HG03575 (cell line): ENCODE measurements around the gene MTX2.
A peak's percentile ranks its signal among the peaks of the same experiment; 100 is the strongest.

ENCODE experiments used
- ATAC-seq: cut with Tn5 transposase; IDR thresholded peaks from one replicate; pipeline ENCODE4 v1.9.1; 2021; ENCODE audit not compliant: unreplicated experiment, insufficient number of reproducible peaks, low FRiP score; ENCODE audit errors: extremely low read depth

MTX2 gene

DNA sequence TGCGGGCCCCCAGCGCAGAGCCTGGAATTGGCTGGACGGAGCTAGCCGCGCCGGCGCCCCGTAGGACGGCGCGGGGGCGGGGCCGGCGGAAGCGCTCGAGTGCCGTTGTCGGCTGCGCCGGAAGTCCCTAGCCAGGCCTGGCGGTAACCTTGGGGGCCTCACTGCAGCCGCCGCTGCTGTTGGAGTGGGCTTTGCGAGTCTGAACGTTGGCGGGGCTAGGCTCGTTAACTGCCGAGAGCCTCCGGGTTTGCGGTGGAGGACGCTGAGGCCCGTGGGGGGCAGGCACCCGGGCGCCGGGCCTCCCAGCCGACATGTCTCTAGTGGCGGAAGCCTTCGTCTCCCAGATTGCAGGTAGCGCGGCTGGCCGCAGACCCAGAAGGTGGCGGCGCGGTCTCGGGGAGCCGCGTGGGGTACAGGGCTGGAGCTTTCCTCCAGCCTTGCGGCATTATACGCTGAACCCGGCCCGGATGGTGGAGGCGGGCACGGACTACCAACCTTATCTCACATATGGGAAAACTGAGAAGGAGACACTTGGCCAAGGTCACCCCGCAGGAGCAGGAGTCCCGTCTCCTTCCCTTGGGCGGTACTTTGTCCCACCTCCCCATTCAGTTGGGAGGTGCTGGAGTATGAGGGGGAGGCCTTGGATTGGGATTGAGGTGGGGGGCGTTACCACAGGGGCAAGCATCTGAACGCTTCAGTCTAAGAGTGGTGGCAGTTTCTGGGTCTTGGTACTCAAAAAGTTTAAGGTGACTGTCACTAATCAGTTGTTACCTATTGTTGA, at the start of gene MTX2:
TSS of gene MTX2 (plus strand) at position 124 of the 781 bp plus-strand sequence. CDS start at position 312, 188 bp downstream.
- peak; percentile 53 for ATAC-seq

DNA sequence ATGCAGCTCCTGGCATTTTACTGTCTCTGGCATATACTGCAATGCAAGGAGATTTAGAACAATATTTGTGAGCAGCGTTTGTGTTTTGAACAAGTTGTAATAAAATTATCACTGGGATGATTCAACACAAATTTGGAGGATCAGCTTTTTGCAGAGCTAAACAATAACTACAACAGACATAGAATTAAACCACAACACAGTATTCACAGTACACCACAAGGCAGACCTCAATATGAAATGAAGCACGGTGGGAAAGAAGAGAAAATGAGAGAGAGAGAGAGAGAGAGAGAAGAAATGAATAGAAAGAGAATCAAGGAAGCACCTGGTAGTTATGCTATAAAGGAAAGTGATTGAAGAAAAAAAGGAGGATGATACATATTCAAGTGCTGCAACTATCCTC, 41.4 kb upstream of the MTX2 start:
- ATAC-seq = no peak

GRCh38 chr2:176234156-176234555, 35.1 kb upstream of the MTX2 start:
- ATAC-seq = no peak

GRCh38 chr2:176234940-176235339, 34.3 kb upstream of the MTX2 start:
- ATAC-seq = no peak

DNA sequence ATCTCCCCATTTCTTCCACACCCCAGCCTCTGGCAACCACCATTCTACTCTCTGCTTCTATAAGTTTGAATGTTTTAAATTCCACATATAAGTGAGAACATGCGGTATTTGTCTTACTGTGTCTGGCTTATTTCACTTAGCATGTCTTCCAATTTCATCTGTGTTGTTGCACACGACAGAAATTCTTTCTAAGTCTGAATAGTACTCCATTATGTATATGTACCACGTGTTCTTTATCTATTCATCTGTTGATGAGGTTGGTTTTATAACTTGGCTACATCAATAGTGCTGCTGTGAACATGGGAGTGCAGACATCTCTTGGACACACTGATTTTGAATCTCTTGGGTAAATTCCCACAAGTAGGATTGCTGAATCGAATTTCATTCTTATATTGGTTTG, 31.8 kb upstream of the MTX2 start:
- ATAC-seq = no peak

DNA sequence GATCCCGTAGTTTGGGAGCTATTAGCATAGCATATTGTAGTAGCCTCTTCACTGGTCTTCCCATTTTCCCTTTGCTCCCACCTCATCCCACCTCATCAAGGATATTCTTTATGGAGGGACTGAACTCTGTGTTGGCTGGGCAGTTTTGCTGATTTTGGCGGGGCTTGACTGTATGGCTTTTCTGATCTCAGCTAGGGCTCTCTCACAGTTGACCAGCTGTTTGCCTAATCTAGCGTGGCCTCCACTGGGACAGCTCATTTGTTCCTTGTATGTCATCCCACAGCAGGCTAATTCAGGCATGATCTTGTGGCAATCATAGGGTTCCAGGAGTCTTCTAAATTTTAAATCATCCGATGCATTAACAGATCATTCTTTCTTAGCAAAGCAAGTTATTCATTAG, 30.2 kb upstream of the MTX2 start:
- no peak for ATAC-seq

GRCh38 chr2:176240301-176240700, 28.9 kb upstream of the MTX2 start:
- ATAC-seq = no peak

DNA sequence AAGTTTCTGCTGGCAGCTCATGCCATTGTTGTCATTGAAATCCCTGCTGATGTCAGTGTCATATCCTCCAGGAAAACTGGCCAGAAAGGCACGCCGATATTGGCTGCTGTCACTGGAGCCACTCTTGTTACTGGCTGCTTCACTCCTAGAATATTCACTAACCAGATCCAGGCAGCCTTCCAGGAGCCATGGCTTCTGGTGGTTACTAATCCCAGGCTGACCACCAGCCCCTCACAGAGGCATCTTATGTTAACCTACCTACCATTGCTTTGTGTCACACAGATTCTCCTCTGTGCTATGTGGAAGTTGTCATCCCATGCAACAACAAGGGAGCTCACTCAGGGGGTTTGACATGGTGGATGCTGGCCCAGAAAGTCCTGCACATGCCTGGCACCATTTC, 27.0 kb upstream of the MTX2 start:
- no peak for ATAC-seq

GRCh38 chr2:176246331-176246730, 22.9 kb upstream of the MTX2 start:
- no peak for ATAC-seq

GRCh38 chr2:176247859-176248258, 21.4 kb upstream of the MTX2 start:
- no peak for ATAC-seq

DNA sequence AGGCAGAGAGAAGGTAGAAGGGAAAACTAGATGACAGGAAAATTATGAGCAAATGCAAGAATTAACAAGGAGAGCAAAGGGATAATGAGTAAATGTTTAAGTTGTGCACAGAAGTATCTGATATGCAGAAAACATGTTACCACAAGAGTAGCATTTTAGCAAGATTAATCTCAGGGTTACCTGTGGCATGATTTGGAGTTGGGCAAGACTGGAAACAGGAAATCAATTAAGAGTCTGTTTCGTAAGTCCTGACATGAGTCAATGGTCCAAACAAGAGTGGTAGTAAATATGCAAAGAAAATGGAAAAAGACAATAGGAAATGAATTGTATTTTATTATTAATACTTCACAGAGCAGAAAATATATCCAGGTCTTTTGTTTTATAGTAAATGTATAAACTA, 17.3 kb upstream of the MTX2 start:
- ATAC-seq = no peak

- ATAC-seq = no peak
Observed at GRCh38 chr2:176260689-176261088, 8.6 kb upstream of the MTX2 start.

DNA sequence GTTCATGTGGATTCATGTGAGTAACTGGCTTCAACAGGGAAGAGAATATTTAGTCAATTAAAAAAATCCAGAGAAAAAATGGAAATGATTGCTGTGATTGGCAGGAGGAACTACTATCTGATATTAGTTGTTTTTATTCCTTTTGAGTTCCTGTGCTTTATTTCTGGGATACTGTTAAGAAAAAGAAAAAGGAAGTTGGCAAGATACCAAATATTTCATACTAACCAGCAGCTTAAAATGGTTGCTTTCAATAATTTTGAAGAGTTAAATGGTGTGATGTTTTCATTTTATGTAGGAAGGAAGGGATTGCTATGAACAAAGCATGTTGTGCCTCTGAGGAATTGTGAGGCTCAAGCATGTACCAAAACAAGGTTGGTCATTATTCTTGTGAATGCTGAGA, 8.1 kb upstream of the MTX2 start:
- no peak for ATAC-seq

DNA sequence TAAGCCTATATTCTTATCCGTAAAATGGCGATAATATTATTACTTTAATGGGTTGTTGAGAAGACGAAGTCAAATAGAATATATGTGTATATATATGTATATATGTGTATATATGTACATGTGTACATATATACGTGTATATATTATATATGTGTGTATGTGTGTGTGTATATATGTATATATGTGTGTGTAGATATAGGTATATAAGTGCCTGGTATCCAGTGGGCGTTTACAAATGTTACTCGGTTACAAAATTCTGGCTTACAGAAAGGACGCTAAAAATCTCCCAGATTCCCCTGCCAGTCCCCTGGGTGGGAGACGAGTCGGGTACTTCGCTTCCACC, 295 bp upstream of the MTX2 start:
- peak; percentile 10 for ATAC-seq

DNA sequence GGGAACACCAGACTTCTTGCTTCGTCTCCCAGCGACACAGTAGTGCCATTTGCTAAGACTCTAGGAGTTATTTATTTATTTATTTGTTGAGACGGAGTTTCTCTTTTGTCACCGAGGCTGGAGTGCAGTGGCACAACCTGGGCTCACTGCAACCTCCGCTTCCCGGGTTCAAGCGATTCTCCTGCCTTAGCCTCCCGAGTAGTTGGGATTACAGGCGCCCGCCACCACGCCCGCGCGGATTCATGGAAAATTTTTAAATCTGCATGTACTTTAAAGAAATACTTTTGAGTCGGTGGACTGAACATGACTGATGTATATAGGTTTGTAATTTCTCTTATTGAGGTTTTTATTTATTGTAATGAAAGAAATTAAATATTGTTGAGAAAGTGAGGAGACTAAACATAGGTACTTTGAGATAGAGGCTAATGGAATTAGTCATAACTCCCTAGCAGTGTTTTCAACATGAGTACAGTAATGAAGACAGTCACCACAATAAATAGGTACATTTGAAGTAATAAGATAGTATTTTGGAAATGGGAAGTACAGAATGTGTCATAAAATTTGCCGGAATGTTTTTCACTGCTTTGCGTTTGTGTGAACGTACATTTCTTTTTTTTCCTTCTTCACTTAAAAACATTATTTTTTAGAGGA, 983 bp downstream of the MTX2 start:
- ATAC-seq = peak; percentile 5

DNA sequence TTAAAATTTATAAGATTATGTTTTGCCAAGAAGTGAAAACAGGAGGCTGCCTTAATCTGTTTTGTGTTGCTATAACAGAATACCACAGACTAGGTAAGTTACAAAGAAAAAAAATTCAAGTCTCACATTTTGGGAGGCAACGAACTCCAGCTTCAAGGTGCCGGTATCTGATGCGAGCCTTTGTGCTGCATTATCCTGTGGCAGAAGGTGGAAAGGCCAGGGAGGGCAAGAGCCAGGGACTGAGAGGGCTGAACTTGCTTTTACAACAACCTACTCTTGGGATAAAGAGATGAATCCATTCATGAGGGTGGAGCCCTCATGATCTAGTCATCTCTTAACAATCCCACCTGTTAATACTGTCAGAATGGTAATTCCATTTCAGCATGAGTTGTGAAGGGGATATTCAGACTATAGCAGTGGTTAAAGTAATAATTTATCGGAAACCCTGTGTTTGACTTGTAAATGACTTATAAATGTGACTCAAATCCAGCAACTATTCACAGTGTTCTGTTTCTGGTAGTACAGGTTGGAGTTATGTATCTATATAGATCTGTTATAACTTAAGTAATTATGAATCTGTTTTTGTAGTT, 3.7 kb downstream of the MTX2 start:
- ATAC-seq = no peak

DNA sequence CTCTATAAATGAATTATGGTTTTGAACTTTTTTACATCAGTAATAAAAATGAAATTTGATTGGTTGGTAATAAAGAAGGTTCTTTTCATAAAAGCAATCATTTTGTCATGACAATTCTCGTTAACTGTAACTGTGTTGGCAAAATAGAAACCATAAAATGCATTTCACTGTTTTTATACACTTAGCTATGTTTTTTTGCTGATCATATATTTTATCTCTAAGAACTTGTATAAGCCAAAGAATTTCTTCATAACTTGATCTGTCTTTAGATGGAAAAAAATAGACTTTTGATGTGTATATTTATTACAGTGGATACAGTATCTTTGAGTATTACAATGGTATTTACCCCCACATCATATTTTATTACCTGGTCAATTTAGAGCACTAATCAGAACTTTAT, 9.7 kb downstream of the MTX2 start:
- ATAC-seq = no peak

DNA sequence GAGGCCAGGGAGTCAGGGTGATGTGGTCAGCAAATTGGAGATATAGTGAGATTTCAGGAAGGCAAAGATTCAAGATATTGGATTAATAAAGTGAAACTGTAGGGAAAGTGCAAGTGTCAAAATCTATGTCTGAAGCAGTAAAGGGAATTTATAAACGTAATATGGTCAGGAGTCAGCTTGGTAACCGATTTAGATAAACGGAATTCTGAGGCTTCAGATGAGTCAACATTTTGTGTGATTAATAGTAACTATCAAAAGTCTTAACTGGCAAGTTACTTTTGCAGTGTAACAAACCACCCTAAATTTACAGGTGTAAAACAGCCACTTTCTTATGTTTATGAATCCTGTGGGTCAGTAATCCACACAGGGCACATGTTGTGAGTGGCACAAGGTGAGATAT, 10.9 kb downstream of the MTX2 start:
- ATAC-seq = no peak

GRCh38 chr2:176280867-176281658, 11.8 kb downstream of the MTX2 start:
- no peak for ATAC-seq
